ENCODE data around the gene IL23R.

DNA sequence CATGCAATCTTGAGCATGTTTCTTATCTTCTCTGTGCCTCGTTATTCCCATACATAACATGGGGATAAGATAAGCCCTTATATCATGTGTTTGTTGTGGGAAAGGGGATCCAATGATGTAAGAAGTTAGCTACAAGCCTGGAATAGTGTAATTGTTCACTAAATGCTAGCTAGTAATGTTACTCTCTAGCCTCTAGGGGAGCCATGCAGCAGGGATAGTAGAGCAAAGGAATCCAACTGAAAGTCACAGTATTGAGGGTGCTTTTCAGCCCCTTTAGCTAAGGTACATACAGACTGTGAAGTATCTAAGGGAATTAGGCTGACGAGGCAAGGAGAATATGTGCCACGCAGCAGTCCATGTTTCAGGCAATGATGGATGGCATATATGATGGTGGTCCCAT lies 46.9 kb downstream of the IL23R start:
- TF ChIP-seq, protein P1, sequence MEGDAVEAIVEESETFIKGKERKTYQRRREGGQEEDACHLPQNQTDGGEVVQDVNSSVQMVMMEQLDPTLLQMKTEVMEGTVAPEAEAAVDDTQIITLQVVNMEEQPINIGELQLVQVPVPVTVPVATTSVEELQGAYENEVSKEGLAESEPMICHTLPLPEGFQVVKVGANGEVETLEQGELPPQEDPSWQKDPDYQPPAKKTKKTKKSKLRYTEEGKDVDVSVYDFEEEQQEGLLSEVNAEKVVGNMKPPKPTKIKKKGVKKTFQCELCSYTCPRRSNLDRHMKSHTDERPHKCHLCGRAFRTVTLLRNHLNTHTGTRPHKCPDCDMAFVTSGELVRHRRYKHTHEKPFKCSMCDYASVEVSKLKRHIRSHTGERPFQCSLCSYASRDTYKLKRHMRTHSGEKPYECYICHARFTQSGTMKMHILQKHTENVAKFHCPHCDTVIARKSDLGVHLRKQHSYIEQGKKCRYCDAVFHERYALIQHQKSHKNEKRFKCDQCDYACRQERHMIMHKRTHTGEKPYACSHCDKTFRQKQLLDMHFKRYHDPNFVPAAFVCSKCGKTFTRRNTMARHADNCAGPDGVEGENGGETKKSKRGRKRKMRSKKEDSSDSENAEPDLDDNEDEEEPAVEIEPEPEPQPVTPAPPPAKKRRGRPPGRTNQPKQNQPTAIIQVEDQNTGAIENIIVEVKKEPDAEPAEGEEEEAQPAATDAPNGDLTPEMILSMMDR (IDR thresholded peaks at IDR 0.05) = peak in 1 of 4 experiments; percentile 20
- no peak for TF ChIP-seq POLR2A (IDR thresholded peaks at IDR 0.05)
- no peak for TF ChIP-seq POLR2AphosphoS5 (IDR thresholded peaks at IDR 0.05)
